NCI-H1436 (cell line): Measurements from ENCODE around the gene KRT33B.

Experiments used
- DNase-seq: peaks from one replicate; lab custom pipeline; 2025; lab: John Stamatoyannopoulos, UW

KRT33B gene

DNA sequence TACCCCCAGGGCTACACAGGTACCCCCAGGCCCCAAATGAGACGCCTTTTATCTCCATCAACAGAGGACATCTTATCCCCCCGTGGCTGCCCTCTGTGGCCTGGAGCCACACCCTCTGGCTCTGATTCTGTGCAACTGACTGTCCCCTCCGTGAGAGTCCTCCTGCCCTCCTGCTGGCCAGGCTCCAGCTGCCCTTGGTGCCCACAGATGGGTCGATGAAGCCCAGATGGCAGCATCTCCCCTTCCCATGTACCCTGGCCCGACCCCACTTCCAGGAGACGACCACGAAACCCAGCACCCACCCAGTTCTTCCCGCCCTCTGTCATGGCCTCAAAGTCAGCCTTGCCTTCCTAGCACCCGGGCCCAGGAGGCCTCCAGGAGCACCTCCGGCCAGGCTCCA, 44.5 kb downstream of the KRT33B start:
- DNase-seq, result no peak

- no peak for DNase-seq
Measured at GRCh38 chr17:41324180-41325075, 45.2 kb downstream of the KRT33B start.

- no peak for DNase-seq
Measured at GRCh38 chr17:41322903-41323895, 46.4 kb downstream of the KRT33B start.

DNA sequence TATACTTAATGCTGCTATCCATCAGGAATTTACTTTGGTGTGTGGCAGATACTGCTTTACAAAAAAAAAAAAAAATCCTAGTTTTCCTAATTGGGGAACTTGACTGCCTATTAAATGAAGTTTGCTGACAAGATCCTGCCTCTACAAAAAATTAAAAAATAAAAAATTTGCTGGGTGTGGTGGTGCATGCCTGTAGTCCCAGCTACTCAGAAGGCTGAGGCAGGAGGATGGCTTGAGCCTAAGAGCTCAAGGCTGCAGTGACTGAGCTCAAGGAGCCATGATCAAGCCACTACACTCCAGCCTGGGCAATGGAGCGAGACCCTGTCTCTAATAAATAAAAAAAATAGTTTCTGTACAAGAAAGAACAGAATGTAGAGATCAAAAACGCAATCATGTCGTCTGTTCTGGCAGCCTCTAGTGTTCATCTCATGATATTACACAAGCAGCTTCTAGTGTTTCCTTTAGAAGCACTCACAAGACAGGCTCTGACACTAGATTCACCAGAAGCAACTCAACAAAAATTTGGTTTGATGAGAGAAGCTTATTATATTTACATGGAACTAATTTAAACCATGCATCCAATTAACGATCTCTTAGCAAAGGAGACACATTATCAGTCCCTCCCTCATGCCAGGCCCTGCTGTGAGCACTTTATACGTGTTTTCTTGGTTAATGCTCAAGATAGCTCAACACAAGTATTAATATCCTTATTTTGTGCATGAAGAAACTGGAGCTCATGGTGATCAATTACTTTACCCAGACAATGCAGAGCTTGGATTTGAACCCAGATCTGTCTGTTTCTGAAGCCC, 47.3 kb downstream of the KRT33B start:
- DNase-seq, result peak; percentile 44

DNA sequence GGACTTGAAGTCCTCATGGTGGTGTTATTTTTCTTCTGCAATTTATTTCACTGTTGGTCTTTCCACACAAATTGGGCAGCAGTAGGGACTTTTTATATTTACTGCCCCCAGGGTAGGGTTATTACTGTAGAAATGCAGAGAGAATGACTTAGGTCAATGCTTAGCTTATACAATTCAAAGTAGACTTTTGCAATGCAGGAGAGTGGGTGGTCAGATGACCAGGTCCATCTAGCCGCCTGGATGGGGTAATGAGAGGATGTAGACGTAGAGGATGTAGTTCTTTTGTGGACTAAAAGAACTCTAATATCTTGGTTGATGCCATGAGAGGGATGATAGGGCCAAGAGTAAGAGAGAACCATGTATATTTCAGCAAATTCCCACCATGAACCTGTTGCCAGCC, 51.4 kb downstream of the KRT33B start:
- no peak for DNase-seq

GRCh38 chr17:41315814-41316445, 53.7 kb downstream of the KRT33B start:
- DNase-seq, result no peak

DNA sequence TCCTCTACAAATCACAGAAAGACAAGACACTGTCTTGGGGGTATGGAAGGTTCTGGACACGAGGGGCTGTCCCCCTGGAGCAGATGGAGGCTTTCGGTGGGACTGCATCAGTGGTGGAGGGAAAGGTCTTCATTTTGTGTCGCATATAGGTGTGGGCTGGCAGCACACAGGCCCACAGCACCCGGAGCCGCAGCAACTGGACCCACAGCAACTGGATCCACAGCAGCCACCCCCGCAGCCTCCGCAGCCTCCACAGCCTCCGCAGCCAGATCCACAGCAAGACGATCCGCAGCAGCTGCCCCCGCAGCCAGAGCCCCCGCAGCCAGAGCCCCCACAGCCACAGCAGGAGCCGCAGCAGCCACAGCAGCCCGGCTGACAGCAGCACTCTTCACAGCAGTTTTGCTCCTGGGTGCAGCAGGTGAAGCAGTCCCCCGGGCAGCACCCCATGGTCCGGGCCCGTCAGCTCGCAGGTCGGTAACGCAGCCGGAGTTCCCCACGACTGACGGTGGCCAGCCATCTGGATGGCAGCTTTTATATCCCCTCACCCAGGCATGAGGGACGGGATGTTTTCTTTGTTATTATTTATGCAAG, 54.3 kb downstream of the KRT33B start, which contains the start of gene KRTAP17-1:
KRTAP17-1 (minus strand) TSS at position 507 of the 591 bp plus-strand sequence; CDS start at position 447, 60 bp downstream.
- no peak for DNase-seq
